ENCODE data around the gene CD28.

CD28 gene

DNA sequence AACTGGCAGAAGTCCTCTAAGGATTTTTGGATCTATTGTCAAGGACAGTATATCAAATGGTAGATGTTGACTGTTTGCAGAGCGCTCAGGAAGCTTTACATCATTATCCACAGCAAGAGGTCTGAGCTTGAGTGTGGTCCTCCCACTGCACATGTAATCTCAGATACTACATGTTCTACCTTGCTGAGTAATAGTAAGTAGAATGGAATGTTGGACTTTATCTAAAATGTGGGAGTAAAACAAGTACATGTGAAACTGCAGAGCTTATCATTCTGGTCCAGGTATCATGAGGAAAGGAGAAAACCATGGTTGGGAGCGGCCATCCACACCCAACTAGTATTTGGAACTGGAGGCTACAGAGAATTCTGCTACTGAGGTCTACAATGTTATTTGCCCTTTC is 19.3 kb upstream of the CD28 start:
- peaks cover 5% of the 10 kb centered on the region for H3K4me1 ChIP-seq (ENCODE audit: control insufficient read depth, low read depth, low read length)

GRCh38 chr2:203688798-203689197 is 17.6 kb upstream of the CD28 start:
- Histone ChIP-seq H3K4me3 (ENCODE audit: low read length) (no peak overlapping the region), H2BK120ac (ENCODE audit: low read depth, low read length) (no peak overlapping the region), H2BK15ac (replicated peaks; ENCODE audit: low read depth) (no peak overlapping the region), H3K79me1 (ENCODE audit: low read length) (no peaks in the 10 kb centered on the region), H3K4me1 (ENCODE audit: control insufficient read depth, low read depth, low read length) (peaks cover 5% of the 10 kb centered on the region), H3K4ac (ENCODE audit: low read depth, low read length) (no peak overlapping the region), H3K27ac (ENCODE audit: low read depth, low read length) (no peak overlapping the region), H3K79me2 (ENCODE audit: control insufficient read depth, insufficient read depth, low read length) (no peaks in the 10 kb centered on the region), H3K9ac (ENCODE audit: low read length) (no peak overlapping the region), H2AK5ac (ENCODE audit: low read length) (no peak overlapping the region), H3K27me3 (ENCODE audit: insufficient read depth, low read length, poor library complexity) (no peaks in the 10 kb centered on the region), H2BK5ac (ENCODE audit: low read length) (no peak overlapping the region), H3K18ac (ENCODE audit: low read length) (no peak overlapping the region), H4K5ac (ENCODE audit: low read length) (no peak overlapping the region), H3K4me2 (ENCODE audit: low read length) (no peak overlapping the region), H3K23ac (ENCODE audit: low read length) (no peak overlapping the region), H4K8ac (ENCODE audit: low read depth, low read length) (no peak overlapping the region), H3K36me3 (ENCODE audit: control insufficient read depth, insufficient read depth, low read length) (no peaks in the 10 kb centered on the region), H3K56ac (ENCODE audit: low read length) (no peak overlapping the region)
- DNase-seq = peak; percentile 63
- no CpG with 5 or more reads among the region's 4 CpGs for WGBS (ENCODE audit: extremely low coverage, insufficient coverage, low lambda C conversion rate)

More for the DNA sequence above, 19.3 kb upstream of the CD28 start:
- H3K27me3 ChIP-seq (ENCODE audit: insufficient read depth, low read length, poor library complexity) = no peaks in the 10 kb centered on the region
- H3K79me1 ChIP-seq (ENCODE audit: low read length) = no peaks in the 10 kb centered on the region
- no peak overlapping the region for H3K18ac ChIP-seq (ENCODE audit: low read length)
- no peak overlapping the region for H2AK5ac ChIP-seq (ENCODE audit: low read length)
- no peaks in the 10 kb centered on the region for H3K36me3 ChIP-seq (ENCODE audit: control insufficient read depth, insufficient read depth, low read length)
- no peaks in the 10 kb centered on the region for H3K79me2 ChIP-seq (ENCODE audit: control insufficient read depth, insufficient read depth, low read length)
- H3K56ac ChIP-seq (ENCODE audit: low read length) = no peak overlapping the region
- no peak overlapping the region for H3K27ac ChIP-seq (ENCODE audit: low read depth, low read length)
- no peak overlapping the region for H3K4ac ChIP-seq (ENCODE audit: low read depth, low read length)
- no peak overlapping the region for H3K23ac ChIP-seq (ENCODE audit: low read length)
- no peak overlapping the region for H2BK5ac ChIP-seq (ENCODE audit: low read length)
- WGBS (ENCODE audit: extremely low coverage, insufficient coverage, low lambda C conversion rate) = no CpG with 5 or more reads among the region's 2 CpGs
- H2BK120ac ChIP-seq (ENCODE audit: low read depth, low read length) = no peak overlapping the region
- no peak overlapping the region for H4K5ac ChIP-seq (ENCODE audit: low read length)
- no peak overlapping the region for H2BK15ac ChIP-seq (replicated peaks; ENCODE audit: low read depth)
- H3K4me3 ChIP-seq (ENCODE audit: low read length) = no peak overlapping the region
- no peak overlapping the region for H3K4me2 ChIP-seq (ENCODE audit: low read length)
- H3K9ac ChIP-seq (ENCODE audit: low read length) = no peak overlapping the region
- DNase-seq = no peak
- H4K8ac ChIP-seq (ENCODE audit: low read depth, low read length) = no peak overlapping the region

DNA sequence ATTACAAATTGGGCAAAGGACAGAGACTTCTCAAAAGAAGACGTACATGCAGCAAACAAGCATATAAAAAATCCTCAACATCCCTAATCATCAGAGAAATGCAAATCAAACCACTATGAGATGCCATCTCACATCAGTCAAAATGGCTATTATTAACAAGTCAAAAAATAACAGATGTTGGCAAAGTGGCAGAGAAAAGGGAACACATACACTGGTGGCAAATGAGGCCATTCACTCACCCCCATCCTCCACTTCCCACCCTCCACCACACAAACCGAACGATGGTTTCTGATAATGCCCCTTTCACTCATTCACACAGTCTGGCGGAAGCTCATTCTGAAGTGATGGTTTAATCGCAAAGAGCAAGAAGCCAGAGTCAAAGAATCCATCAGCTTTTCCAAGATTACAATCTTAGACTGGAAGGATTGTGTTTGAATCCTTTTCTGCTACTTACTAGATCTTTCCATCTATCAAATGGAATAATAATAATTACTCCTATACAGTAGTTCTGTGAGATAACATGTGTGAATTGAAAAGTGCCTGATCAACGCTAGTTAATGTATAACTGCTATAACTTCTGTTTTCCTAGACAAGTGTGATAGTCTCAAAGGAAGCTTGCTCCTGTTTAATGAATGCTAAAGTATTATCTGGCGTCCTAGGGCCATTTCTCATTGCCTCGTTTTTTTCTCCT is 16.9 kb upstream of the CD28 start:
- no peak for DNase-seq
- Histone ChIP-seq H2BK15ac (replicated peaks; ENCODE audit: low read depth) (no peak overlapping the region), H3K56ac (ENCODE audit: low read length) (no peak overlapping the region), H3K79me2 (ENCODE audit: control insufficient read depth, insufficient read depth, low read length) (no peaks in the 10 kb centered on the region), H2AK5ac (ENCODE audit: low read length) (no peak overlapping the region), H3K79me1 (ENCODE audit: low read length) (no peaks in the 10 kb centered on the region), H3K9ac (ENCODE audit: low read length) (no peak overlapping the region), H3K4me1 (ENCODE audit: control insufficient read depth, low read depth, low read length) (peaks cover 5% of the 10 kb centered on the region), H3K36me3 (ENCODE audit: control insufficient read depth, insufficient read depth, low read length) (no peaks in the 10 kb centered on the region), H3K4me2 (ENCODE audit: low read length) (no peak overlapping the region), H3K27me3 (ENCODE audit: insufficient read depth, low read length, poor library complexity) (no peaks in the 10 kb centered on the region), H2BK120ac (ENCODE audit: low read depth, low read length) (no peak overlapping the region), H3K4ac (ENCODE audit: low read depth, low read length) (no peak overlapping the region), H3K23ac (ENCODE audit: low read length) (no peak overlapping the region), H4K8ac (ENCODE audit: low read depth, low read length) (no peak overlapping the region), H2BK5ac (ENCODE audit: low read length) (no peak overlapping the region), H3K18ac (ENCODE audit: low read length) (no peak overlapping the region), H3K27ac (ENCODE audit: low read depth, low read length) (no peak overlapping the region), H4K5ac (ENCODE audit: low read length) (no peak overlapping the region), H3K4me3 (ENCODE audit: low read length) (no peak overlapping the region)
- no CpG with 5 or more reads among the region's 8 CpGs for WGBS (ENCODE audit: extremely low coverage, insufficient coverage, low lambda C conversion rate)

GRCh38 chr2:203690117-203690431 is 16.4 kb upstream of the CD28 start:
- H3K79me2 ChIP-seq (ENCODE audit: control insufficient read depth, insufficient read depth, low read length) = no peaks in the 10 kb centered on the region
- H3K79me1 ChIP-seq (ENCODE audit: low read length) = no peaks in the 10 kb centered on the region
- no peak overlapping the region for H2BK120ac ChIP-seq (ENCODE audit: low read depth, low read length)
- H3K4me1 ChIP-seq (ENCODE audit: control insufficient read depth, low read depth, low read length) = peaks cover 5% of the 10 kb centered on the region
- no peak overlapping the region for H2BK15ac ChIP-seq (replicated peaks; ENCODE audit: low read depth)
- H3K27me3 ChIP-seq (ENCODE audit: insufficient read depth, low read length, poor library complexity) = no peaks in the 10 kb centered on the region
- H3K18ac ChIP-seq (ENCODE audit: low read length) = no peak overlapping the region
- H4K5ac ChIP-seq (ENCODE audit: low read length) = no peak overlapping the region
- no peak overlapping the region for H3K9ac ChIP-seq (ENCODE audit: low read length)
- H2BK5ac ChIP-seq (ENCODE audit: low read length) = no peak overlapping the region
- no peak overlapping the region for H3K23ac ChIP-seq (ENCODE audit: low read length)
- H3K56ac ChIP-seq (ENCODE audit: low read length) = no peak overlapping the region
- H3K36me3 ChIP-seq (ENCODE audit: control insufficient read depth, insufficient read depth, low read length) = no peaks in the 10 kb centered on the region
- no peak overlapping the region for H4K8ac ChIP-seq (ENCODE audit: low read depth, low read length)
- DNase-seq = no peak
- H2AK5ac ChIP-seq (ENCODE audit: low read length) = peak overlapping the region; percentile 19
- no CpG with 5 or more reads among the region's 4 CpGs for WGBS (ENCODE audit: extremely low coverage, insufficient coverage, low lambda C conversion rate)
- H3K4ac ChIP-seq (ENCODE audit: low read depth, low read length) = no peak overlapping the region
- H3K4me3 ChIP-seq (ENCODE audit: low read length) = no peak overlapping the region
- H3K4me2 ChIP-seq (ENCODE audit: low read length) = no peak overlapping the region
- H3K27ac ChIP-seq (ENCODE audit: low read depth, low read length) = no peak overlapping the region

DNA sequence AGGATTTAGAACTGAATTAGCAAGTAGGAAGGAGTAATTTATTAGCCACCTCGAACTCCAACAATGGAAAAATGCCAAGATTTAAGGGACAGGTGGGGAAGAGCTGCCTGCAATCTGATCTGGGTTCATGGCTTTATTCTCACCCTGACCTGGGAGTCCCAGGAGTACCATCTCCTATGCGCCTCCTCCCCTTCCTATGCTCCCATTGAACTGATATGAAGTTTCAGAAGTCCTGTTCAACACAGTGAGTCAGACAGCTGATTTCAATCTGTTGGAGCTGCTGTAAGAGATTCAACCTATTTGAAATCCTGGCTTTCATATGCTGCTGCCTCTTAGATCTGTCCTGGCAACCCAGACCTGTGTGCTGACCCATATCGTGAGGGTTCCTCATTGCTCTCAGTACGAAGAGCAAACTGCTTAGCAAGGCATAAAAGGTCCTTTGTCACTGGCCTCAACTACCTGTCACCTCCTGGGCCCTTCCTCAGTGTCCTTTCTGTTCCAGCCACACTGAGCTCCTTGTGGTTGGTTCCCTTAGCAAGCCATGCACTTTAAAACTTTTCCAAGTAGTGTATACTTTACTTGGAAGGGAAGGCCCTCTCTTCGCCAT is 15.9 kb upstream of the CD28 start:
- Histone ChIP-seq H3K23ac (ENCODE audit: low read length) (peak overlapping the region; percentile 17), H3K9ac (ENCODE audit: low read length) (no peak overlapping the region), H3K79me2 (ENCODE audit: control insufficient read depth, insufficient read depth, low read length) (no peaks in the 10 kb centered on the region), H3K4ac (ENCODE audit: low read depth, low read length) (no peak overlapping the region), H2BK120ac (ENCODE audit: low read depth, low read length) (no peak overlapping the region), H4K8ac (ENCODE audit: low read depth, low read length) (no peak overlapping the region), H3K4me2 (ENCODE audit: low read length) (no peak overlapping the region), H3K4me3 (ENCODE audit: low read length) (no peak overlapping the region), H2AK5ac (ENCODE audit: low read length) (no peak overlapping the region), H2BK15ac (replicated peaks; ENCODE audit: low read depth) (no peak overlapping the region), H3K27me3 (ENCODE audit: insufficient read depth, low read length, poor library complexity) (no peaks in the 10 kb centered on the region), H3K4me1 (ENCODE audit: control insufficient read depth, low read depth, low read length) (peaks cover 5% of the 10 kb centered on the region), H3K18ac (ENCODE audit: low read length) (no peak overlapping the region), H3K56ac (ENCODE audit: low read length) (no peak overlapping the region), H3K79me1 (ENCODE audit: low read length) (no peaks in the 10 kb centered on the region), H2BK5ac (ENCODE audit: low read length) (no peak overlapping the region), H4K5ac (ENCODE audit: low read length) (no peak overlapping the region), H3K27ac (ENCODE audit: low read depth, low read length) (no peak overlapping the region), H3K36me3 (ENCODE audit: control insufficient read depth, insufficient read depth, low read length) (no peaks in the 10 kb centered on the region)
- no peak for DNase-seq
- no CpG with 5 or more reads among the region's 5 CpGs for WGBS (ENCODE audit: extremely low coverage, insufficient coverage, low lambda C conversion rate)

DNA sequence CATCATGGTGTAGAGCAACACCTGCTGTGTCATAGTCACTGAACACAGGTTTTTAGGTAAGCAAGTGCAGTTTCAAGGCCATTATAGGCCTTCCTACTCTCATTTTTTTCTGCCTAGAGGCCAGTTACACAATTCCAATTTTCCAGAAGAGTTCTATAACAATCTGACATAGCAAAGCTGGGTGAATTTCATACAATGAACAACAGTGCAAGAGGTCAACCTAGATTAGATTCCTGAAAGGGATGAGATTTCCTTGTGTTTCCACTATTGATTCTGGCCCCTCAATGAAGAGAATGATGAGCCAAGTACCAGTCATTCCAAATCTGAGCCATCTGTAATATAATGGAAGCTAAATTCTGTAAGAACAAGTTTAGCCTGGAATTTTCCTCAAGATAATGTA is 15.3 kb upstream of the CD28 start:
- Histone ChIP-seq H2BK5ac (ENCODE audit: low read length) (no peak overlapping the region), H3K4me1 (ENCODE audit: control insufficient read depth, low read depth, low read length) (peaks cover 5% of the 10 kb centered on the region), H3K4ac (ENCODE audit: low read depth, low read length) (no peak overlapping the region), H2BK120ac (ENCODE audit: low read depth, low read length) (no peak overlapping the region), H3K9ac (ENCODE audit: low read length) (no peak overlapping the region), H3K27me3 (ENCODE audit: insufficient read depth, low read length, poor library complexity) (no peaks in the 10 kb centered on the region), H3K56ac (ENCODE audit: low read length) (no peak overlapping the region), H3K4me2 (ENCODE audit: low read length) (no peak overlapping the region), H2AK5ac (ENCODE audit: low read length) (no peak overlapping the region), H3K79me2 (ENCODE audit: control insufficient read depth, insufficient read depth, low read length) (no peaks in the 10 kb centered on the region), H4K8ac (ENCODE audit: low read depth, low read length) (no peak overlapping the region), H3K23ac (ENCODE audit: low read length) (peak overlapping the region; percentile 17), H3K79me1 (ENCODE audit: low read length) (no peaks in the 10 kb centered on the region), H3K18ac (ENCODE audit: low read length) (no peak overlapping the region), H4K5ac (ENCODE audit: low read length) (no peak overlapping the region), H3K27ac (ENCODE audit: low read depth, low read length) (no peak overlapping the region), H2BK15ac (replicated peaks; ENCODE audit: low read depth) (no peak overlapping the region), H3K4me3 (ENCODE audit: low read length) (no peak overlapping the region), H3K36me3 (ENCODE audit: control insufficient read depth, insufficient read depth, low read length) (no peaks in the 10 kb centered on the region)
- no peak for DNase-seq

Data from mesendoderm (in vitro differentiated cells).